ENCODE data around the gene SLC30A3. TPM values are rescaled to one million over a fixed set of nuclear protein-coding genes. Genes with fewer than 3 reads are reported as not detected.
A peak's percentile ranks its signal among the peaks of the same experiment; 100 is the strongest.

Gene SLC30A3
- 1 to 10 TPM in 1 of 8 experiments, under 1 TPM in 7; 0.27 to 1.6 (median 0.61) TPM for total RNA-seq

GRCh38 chr2:27262379-27263286 is at the start of gene SLC30A3:
SLC30A3 (minus strand) TSS chr2:27263047; CDS start chr2:27262906, 141 bp downstream.
- no CpG with 5 or more reads among the region's 96 CpGs for WGBS, 10 experiments
- Histone ChIP-seq H3K4me3 (peak within 1 kb of the TSS; percentile 13 to 35 (median 27)), H3K4me1 (replicated peaks in 1 of 2) (peaks cover 6 to 10% of the 10 kb centered on the region in 2 donors), H3K27ac (no peak within 1 kb of the TSS)
- in situ Hi-C loops (cut with MboI; ENCODE audit: low pct_unique_long_range_greater_than_20kb in 2 of 9, low sequenced_read_pairs in 9 of 9, unreplicated experiment in 9 of 9), result no loop called here
- peak; percentile 30 to 72 (median 46) for ATAC-seq (replicated peaks in 6 of 8)

GRCh38 chr2:27312152-27312551 is 49.3 kb upstream of the SLC30A3 start:
- 91 to 100% (median 100%) methylated on average over 1 of the region's 3 CpGs; no CpG with 5 or more reads in 7 of the 10 experiments for WGBS, 10 experiments
- in situ Hi-C loops (cut with MboI; ENCODE audit: low pct_unique_long_range_greater_than_20kb in 2 of 9, low sequenced_read_pairs in 9 of 9, unreplicated experiment in 9 of 9), result no loop called here
- H3K4me3 ChIP-seq, result no peak overlapping the region
- peaks cover 7 to 11% of the 10 kb centered on the region in 2 donors for H3K4me1 ChIP-seq (replicated peaks in 1 of 2)
- no peak for ATAC-seq (replicated peaks in 6 of 8)
- no peak overlapping the region for H3K27ac ChIP-seq

- WGBS, 10 experiments, result 94 to 100% (median 100%) methylated on average over 1 to 5 of the region's 6 CpGs; no CpG with 5 or more reads in 3 of the 10 experiments
- ATAC-seq (replicated peaks in 6 of 8), result no peak
- Histone ChIP-seq H3K4me1 (replicated peaks in 1 of 2) (peaks cover 11 to 20% of the 10 kb centered on the region in 2 donors), H3K4me3 (no peak overlapping the region), H3K27ac (no peak overlapping the region)
- in situ Hi-C loops (cut with MboI; ENCODE audit: low pct_unique_long_range_greater_than_20kb in 2 of 9, low sequenced_read_pairs in 9 of 9, unreplicated experiment in 9 of 9), result no loop called here
These were observed 46.8 kb upstream of the SLC30A3 start for GRCh38 chr2:27309651-27310050.

- in situ Hi-C loops (cut with MboI; ENCODE audit: low pct_unique_long_range_greater_than_20kb in 2 of 9, low sequenced_read_pairs in 9 of 9, unreplicated experiment in 9 of 9), result no loop called here
- Histone ChIP-seq H3K4me1 (replicated peaks in 1 of 2) (peaks cover 11 to 20% of the 10 kb centered on the region in 2 donors), H3K4me3 (peak within 1 kb of the TSS in 4 of 5 donors; percentile 5 to 20 (median 11)), H3K27ac (no peak within 1 kb of the TSS)
- ATAC-seq (replicated peaks in 6 of 8), result peak; percentile 50 to 79 (median 74)
- 12 to 80% (median 25%) methylated on average over 1 to 9 of the region's 25 CpGs; no CpG with 5 or more reads in 5 of the 10 experiments for WGBS, 10 experiments
These were observed 45.6 kb upstream of the SLC30A3 start, which contains the start of gene UCN for GRCh38 chr2:27308359-27308881. UCN (minus strand) TSS chr2:27308445; CDS start chr2:27307895, 550 bp downstream.

GRCh38 chr2:27307545-27308358 is 44.9 kb upstream of the SLC30A3 start:
- Histone ChIP-seq H3K4me3 (peak overlapping the region in 4 of 5 donors; percentile 5 to 20 (median 11)), H3K4me1 (replicated peaks in 1 of 2) (peaks cover 11 to 20% of the 10 kb centered on the region in 2 donors), H3K27ac (no peak overlapping the region)
- in situ Hi-C loops (cut with MboI; ENCODE audit: low pct_unique_long_range_greater_than_20kb in 2 of 9, low sequenced_read_pairs in 9 of 9, unreplicated experiment in 9 of 9), result no loop called here
- 7 to 20% (median 15%) methylated on average over 2 to 11 of the region's 75 CpGs; no CpG with 5 or more reads in 6 of the 10 experiments for WGBS, 10 experiments
- peak; percentile 8 to 79 (median 76) for ATAC-seq (replicated peaks in 6 of 8)

- in situ Hi-C loops (cut with MboI; ENCODE audit: low pct_unique_long_range_greater_than_20kb in 2 of 9, low sequenced_read_pairs in 9 of 9, unreplicated experiment in 9 of 9), result no loop called here
- peak overlapping the region in 3 of 5 donors; percentile 5 to 20 (median 13) for H3K4me3 ChIP-seq
- no CpG with 5 or more reads among the region's 14 CpGs for WGBS, 10 experiments
- no peak for ATAC-seq (replicated peaks in 6 of 8)
- no peak overlapping the region for H3K27ac ChIP-seq
- peaks cover 11 to 20% of the 10 kb centered on the region in 2 donors for H3K4me1 ChIP-seq (replicated peaks in 1 of 2)
These were observed 44.4 kb upstream of the SLC30A3 start for GRCh38 chr2:27307287-27307544.

GRCh38 chr2:27306573-27307286 is 43.9 kb upstream of the SLC30A3 start:
- Histone ChIP-seq H3K4me1 (replicated peaks in 1 of 2) (peaks cover 11 to 20% of the 10 kb centered on the region in 2 donors), H3K4me3 (no peak overlapping the region), H3K27ac (no peak overlapping the region)
- ATAC-seq (replicated peaks in 6 of 8), result peak in 6 of 8 experiments; percentile 7 to 17 (median 14)
- in situ Hi-C loops (cut with MboI; ENCODE audit: low pct_unique_long_range_greater_than_20kb in 2 of 9, low sequenced_read_pairs in 9 of 9, unreplicated experiment in 9 of 9), result no loop called here
- 26% methylated on average over 3 of the region's 51 CpGs; no CpG with 5 or more reads in 9 of the 10 experiments for WGBS, 10 experiments

GRCh38 chr2:27306136-27306535 is 43.3 kb upstream of the SLC30A3 start:
- Histone ChIP-seq H3K27ac (no peak overlapping the region), H3K4me1 (replicated peaks in 1 of 2) (peaks cover 11 to 20% of the 10 kb centered on the region in 2 donors), H3K4me3 (no peak overlapping the region)
- no peak for ATAC-seq (replicated peaks in 6 of 8)
- in situ Hi-C loops (cut with MboI; ENCODE audit: low pct_unique_long_range_greater_than_20kb in 2 of 9, low sequenced_read_pairs in 9 of 9, unreplicated experiment in 9 of 9), result no loop called here
- WGBS, 10 experiments, result 68% methylated on average over 20 of the region's 26 CpGs; no CpG with 5 or more reads in 9 of the 10 experiments

GRCh38 chr2:27305516-27305915 is 42.7 kb upstream of the SLC30A3 start:
- ATAC-seq (replicated peaks in 6 of 8), result no peak
- Histone ChIP-seq H3K4me3 (no peak overlapping the region), H3K27ac (no peak overlapping the region), H3K4me1 (replicated peaks in 1 of 2) (peaks cover 11 to 20% of the 10 kb centered on the region in 2 donors)
- in situ Hi-C loops (cut with MboI; ENCODE audit: low pct_unique_long_range_greater_than_20kb in 2 of 9, low sequenced_read_pairs in 9 of 9, unreplicated experiment in 9 of 9), result no loop called here
- WGBS, 10 experiments, result 40 to 100% (median 86%) methylated on average over 1 to 9 of the region's 16 CpGs; no CpG with 5 or more reads in 3 of the 10 experiments

GRCh38 chr2:27304488-27305240 is 41.8 kb upstream of the SLC30A3 start:
- in situ Hi-C loops (cut with MboI; ENCODE audit: low pct_unique_long_range_greater_than_20kb in 2 of 9, low sequenced_read_pairs in 9 of 9, unreplicated experiment in 9 of 9), result no loop called here
- H3K27ac ChIP-seq, result no peak overlapping the region
- whole genome bisulfite sequencing, 10 experiments, result 45 to 86% (median 64%) methylated on average over 1 to 6 of the region's 13 CpGs; no CpG with 5 or more reads in 2 of the 10 experiments
- no peak overlapping the region for H3K4me3 ChIP-seq
- ATAC-seq (replicated peaks in 6 of 8), result no peak
- H3K4me1 ChIP-seq (replicated peaks in 1 of 2), result peaks cover 11 to 20% of the 10 kb centered on the region in 2 donors

GRCh38 chr2:27303093-27304025 is 40.5 kb upstream of the SLC30A3 start:
- Histone ChIP-seq H3K27ac (no peak overlapping the region), H3K4me3 (no peak overlapping the region), H3K4me1 (replicated peaks in 1 of 2) (peaks cover 11 to 16% of the 10 kb centered on the region in 2 donors)
- in situ Hi-C loops (cut with MboI; ENCODE audit: low pct_unique_long_range_greater_than_20kb in 2 of 9, low sequenced_read_pairs in 9 of 9, unreplicated experiment in 9 of 9), result no loop called here
- 4 to 48% (median 16%) methylated on average over 3 to 22 of the region's 25 CpGs for WGBS, 10 experiments
- ATAC-seq (replicated peaks in 6 of 8), result peak; percentile 19 to 75 (median 39)

Measured in motor neuron (in vitro differentiated cells).